ENCODE results near the gene TGFBR1. TPM values are rescaled to one million over a fixed set of nuclear protein-coding genes. Genes with fewer than 3 reads are reported as not detected.

The TGFBR1 gene
- total RNA-seq, 1 donor from 2014 or later: 203 TPM

- Mint-ChIP-seq H3K27me3 (ENCODE audit: low read depth, unreplicated experiment) (peaks cover 11% of the 10 kb centered on the region), H3K9me3 (ENCODE audit: unreplicated experiment) (peaks cover 1% of the 10 kb centered on the region), H3K27ac (ENCODE audit: unreplicated experiment) (no peak overlapping the region), H3K36me3 (ENCODE audit: low read depth, unreplicated experiment) (no peaks in the 10 kb centered on the region), H3K4me3 (ENCODE audit: unreplicated experiment) (no peak overlapping the region), H3K4me1 (ENCODE audit: low read depth, unreplicated experiment) (no peaks in the 10 kb centered on the region)
- Histone ChIP-seq H4K20me1 (ENCODE audit: insufficient read depth, low read length) (no peaks in the 10 kb centered on the region), H3K4me3 (ENCODE audit: insufficient read depth, low read depth, low read length) (no peak overlapping the region), H3K36me3 (ENCODE audit: insufficient read depth, low read length) (no peaks in the 10 kb centered on the region), H3K27ac (ENCODE audit: low read depth, low read length) (no peak overlapping the region), H3K79me2 (ENCODE audit: insufficient read depth, low read length) (no peaks in the 10 kb centered on the region), H3K4me1 (ENCODE audit: insufficient read depth, low read length) (peaks cover 7% of the 10 kb centered on the region), H3K9me3 (ENCODE audit: insufficient read depth, low read depth, low read length) (no peaks in the 10 kb centered on the region), H3K9ac (ENCODE audit: low read length) (no peak overlapping the region), H3K4me2 (ENCODE audit: low read length) (no peak overlapping the region), H3K27me3 (ENCODE audit: insufficient read depth, low read length) (no peaks in the 10 kb centered on the region), H2AFZ (ENCODE audit: low read depth, low read length) (no peak overlapping the region)
- FAIRE-seq: no peak
- DNase-seq (ENCODE audit: low read depth): no peak
- no peak for TF ChIP-seq EZH2 (IDR thresholded peaks at IDR 0.05; ENCODE audit: insufficient read depth, low read length)
- no peak for TF ChIP-seq CTCF (IDR thresholded peaks at IDR 0.05; ENCODE audit: insufficient read depth, low read depth, low read length)
These were observed 84.3 kb downstream of the TGFBR1 start for GRCh38 chr9:99189186-99189585.

- Mint-ChIP-seq H3K4me3 (ENCODE audit: unreplicated experiment) (no peak overlapping the region), H3K27me3 (ENCODE audit: low read depth, unreplicated experiment) (peaks cover 11% of the 10 kb centered on the region), H3K27ac (ENCODE audit: unreplicated experiment) (no peak overlapping the region), H3K9me3 (ENCODE audit: unreplicated experiment) (peaks cover 1% of the 10 kb centered on the region), H3K36me3 (ENCODE audit: low read depth, unreplicated experiment) (no peaks in the 10 kb centered on the region), H3K4me1 (ENCODE audit: low read depth, unreplicated experiment) (no peaks in the 10 kb centered on the region)
- DNase-seq (ENCODE audit: low read depth) (no peak), FAIRE-seq (no peak)
- peaks cover 2% of the 10 kb centered on the region for H3K4me1 ChIP-seq (ENCODE audit: insufficient read depth, low read length)
- no peaks in the 10 kb centered on the region for H3K36me3 ChIP-seq (ENCODE audit: insufficient read depth, low read length)
- no peak overlapping the region for H3K4me2 ChIP-seq (ENCODE audit: low read length)
- no peaks in the 10 kb centered on the region for H4K20me1 ChIP-seq (ENCODE audit: insufficient read depth, low read length)
- H3K9ac ChIP-seq (ENCODE audit: low read length): no peak overlapping the region
- no peaks in the 10 kb centered on the region for H3K9me3 ChIP-seq (ENCODE audit: insufficient read depth, low read depth, low read length)
- no peak overlapping the region for H3K4me3 ChIP-seq (ENCODE audit: insufficient read depth, low read depth, low read length)
- H3K27me3 ChIP-seq (ENCODE audit: insufficient read depth, low read length): no peaks in the 10 kb centered on the region
- H2AFZ ChIP-seq (ENCODE audit: low read depth, low read length): no peak overlapping the region
- no peaks in the 10 kb centered on the region for H3K79me2 ChIP-seq (ENCODE audit: insufficient read depth, low read length)
- TF ChIP-seq CTCF (IDR thresholded peaks at IDR 0.05; ENCODE audit: insufficient read depth, low read depth, low read length) (no peak), EZH2 (IDR thresholded peaks at IDR 0.05; ENCODE audit: insufficient read depth, low read length) (no peak)
- H3K27ac ChIP-seq (ENCODE audit: low read depth, low read length): no peak overlapping the region
These were observed 85.1 kb downstream of the TGFBR1 start for GRCh38 chr9:99189887-99190596.

- Mint-ChIP-seq H3K4me1 (ENCODE audit: low read depth, unreplicated experiment) (no peaks in the 10 kb centered on the region), H3K9me3 (ENCODE audit: unreplicated experiment) (peaks cover 1% of the 10 kb centered on the region), H3K27ac (ENCODE audit: unreplicated experiment) (no peak overlapping the region), H3K27me3 (ENCODE audit: low read depth, unreplicated experiment) (peaks cover 11% of the 10 kb centered on the region), H3K4me3 (ENCODE audit: unreplicated experiment) (no peak overlapping the region), H3K36me3 (ENCODE audit: low read depth, unreplicated experiment) (no peaks in the 10 kb centered on the region)
- H3K4me2 ChIP-seq (ENCODE audit: low read length): no peak overlapping the region
- H3K27ac ChIP-seq (ENCODE audit: low read depth, low read length): no peak overlapping the region
- no peaks in the 10 kb centered on the region for H3K79me2 ChIP-seq (ENCODE audit: insufficient read depth, low read length)
- no peaks in the 10 kb centered on the region for H4K20me1 ChIP-seq (ENCODE audit: insufficient read depth, low read length)
- no peak overlapping the region for H3K9ac ChIP-seq (ENCODE audit: low read length)
- H3K27me3 ChIP-seq (ENCODE audit: insufficient read depth, low read length): no peaks in the 10 kb centered on the region
- no peaks in the 10 kb centered on the region for H3K36me3 ChIP-seq (ENCODE audit: insufficient read depth, low read length)
- no peak overlapping the region for H3K4me3 ChIP-seq (ENCODE audit: insufficient read depth, low read depth, low read length)
- no peak overlapping the region for H2AFZ ChIP-seq (ENCODE audit: low read depth, low read length)
- H3K9me3 ChIP-seq (ENCODE audit: insufficient read depth, low read depth, low read length): no peaks in the 10 kb centered on the region
- H3K4me1 ChIP-seq (ENCODE audit: insufficient read depth, low read length): no peaks in the 10 kb centered on the region
- FAIRE-seq (no peak), DNase-seq (ENCODE audit: low read depth) (no peak)
- TF ChIP-seq CTCF (IDR thresholded peaks at IDR 0.05; ENCODE audit: insufficient read depth, low read depth, low read length): no peak
- TF ChIP-seq EZH2 (IDR thresholded peaks at IDR 0.05; ENCODE audit: insufficient read depth, low read length): no peak
These were observed 85.8 kb downstream of the TGFBR1 start for GRCh38 chr9:99190597-99191283.
